Measurements from ENCODE around the gene POSTN. TPM values are rescaled to one million over a fixed set of nuclear protein-coding genes. Genes with fewer than 3 reads are reported as not detected.

Gene POSTN, protein sequence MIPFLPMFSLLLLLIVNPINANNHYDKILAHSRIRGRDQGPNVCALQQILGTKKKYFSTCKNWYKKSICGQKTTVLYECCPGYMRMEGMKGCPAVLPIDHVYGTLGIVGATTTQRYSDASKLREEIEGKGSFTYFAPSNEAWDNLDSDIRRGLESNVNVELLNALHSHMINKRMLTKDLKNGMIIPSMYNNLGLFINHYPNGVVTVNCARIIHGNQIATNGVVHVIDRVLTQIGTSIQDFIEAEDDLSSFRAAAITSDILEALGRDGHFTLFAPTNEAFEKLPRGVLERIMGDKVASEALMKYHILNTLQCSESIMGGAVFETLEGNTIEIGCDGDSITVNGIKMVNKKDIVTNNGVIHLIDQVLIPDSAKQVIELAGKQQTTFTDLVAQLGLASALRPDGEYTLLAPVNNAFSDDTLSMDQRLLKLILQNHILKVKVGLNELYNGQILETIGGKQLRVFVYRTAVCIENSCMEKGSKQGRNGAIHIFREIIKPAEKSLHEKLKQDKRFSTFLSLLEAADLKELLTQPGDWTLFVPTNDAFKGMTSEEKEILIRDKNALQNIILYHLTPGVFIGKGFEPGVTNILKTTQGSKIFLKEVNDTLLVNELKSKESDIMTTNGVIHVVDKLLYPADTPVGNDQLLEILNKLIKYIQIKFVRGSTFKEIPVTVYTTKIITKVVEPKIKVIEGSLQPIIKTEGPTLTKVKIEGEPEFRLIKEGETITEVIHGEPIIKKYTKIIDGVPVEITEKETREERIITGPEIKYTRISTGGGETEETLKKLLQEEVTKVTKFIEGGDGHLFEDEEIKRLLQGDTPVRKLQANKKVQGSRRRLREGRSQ
- 471 and 571 TPM in 2 replicates for total RNA-seq

DNA sequence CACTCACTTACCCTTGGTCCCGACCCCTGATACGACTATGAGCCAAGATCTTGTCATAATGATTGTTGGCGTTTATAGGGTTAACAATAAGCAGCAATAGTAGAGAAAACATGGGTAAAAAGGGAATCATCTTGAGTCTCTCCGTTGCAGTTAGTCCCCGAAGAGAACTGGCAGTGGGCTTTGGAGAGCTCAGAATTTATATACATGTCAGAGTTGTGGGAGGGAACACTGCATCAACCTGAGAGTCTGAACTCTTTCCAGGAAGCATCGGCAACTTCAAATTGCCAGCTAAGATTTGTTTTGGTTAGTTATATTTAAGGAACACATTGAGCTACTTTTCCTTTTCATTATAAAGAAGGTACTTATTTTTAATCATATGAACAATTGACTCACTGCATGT is at the start of gene POSTN:
POSTN (minus strand) TSS at position 172 of the 400 bp plus-strand sequence; CDS start at position 130, 42 bp downstream.

